Myocyte (in vitro differentiated cells): ENCODE measurements around the gene ZBTB46. TPM values are rescaled to one million over a fixed set of nuclear protein-coding genes. Genes with fewer than 3 reads are reported as not detected.

ENCODE experiments used
- DNase-seq: peaks from one replicate; pipeline ENCODE4 v3.0.0-alpha.2; 2012; ENCODE audit warnings: low read depth
- total RNA-seq: library from RNA; depleted of rRNA; stranded (reverse); fragments of >200 nt; gene quantifications from 2 replicates; pipeline ENCODE4 v1.2.3, GENCODE V29; 2014

ZBTB46 gene
- total RNA-seq, 1 donor from 2014 or later = 19.6 TPM

- no peak for DNase-seq
Measured at GRCh38 chr20:63768591-63769515, 62.2 kb downstream of the ZBTB46 start.

GRCh38 chr20:63767886-63768285 lies 63.2 kb downstream of the ZBTB46 start:
- DNase-seq = no peak

GRCh38 chr20:63767456-63767855 lies 63.6 kb downstream of the ZBTB46 start:
- no peak for DNase-seq

GRCh38 chr20:63766695-63767426 lies 64.2 kb downstream of the ZBTB46 start:
- no peak for DNase-seq

GRCh38 chr20:63765902-63766301 lies 65.2 kb downstream of the ZBTB46 start:
- no peak for DNase-seq

DNA sequence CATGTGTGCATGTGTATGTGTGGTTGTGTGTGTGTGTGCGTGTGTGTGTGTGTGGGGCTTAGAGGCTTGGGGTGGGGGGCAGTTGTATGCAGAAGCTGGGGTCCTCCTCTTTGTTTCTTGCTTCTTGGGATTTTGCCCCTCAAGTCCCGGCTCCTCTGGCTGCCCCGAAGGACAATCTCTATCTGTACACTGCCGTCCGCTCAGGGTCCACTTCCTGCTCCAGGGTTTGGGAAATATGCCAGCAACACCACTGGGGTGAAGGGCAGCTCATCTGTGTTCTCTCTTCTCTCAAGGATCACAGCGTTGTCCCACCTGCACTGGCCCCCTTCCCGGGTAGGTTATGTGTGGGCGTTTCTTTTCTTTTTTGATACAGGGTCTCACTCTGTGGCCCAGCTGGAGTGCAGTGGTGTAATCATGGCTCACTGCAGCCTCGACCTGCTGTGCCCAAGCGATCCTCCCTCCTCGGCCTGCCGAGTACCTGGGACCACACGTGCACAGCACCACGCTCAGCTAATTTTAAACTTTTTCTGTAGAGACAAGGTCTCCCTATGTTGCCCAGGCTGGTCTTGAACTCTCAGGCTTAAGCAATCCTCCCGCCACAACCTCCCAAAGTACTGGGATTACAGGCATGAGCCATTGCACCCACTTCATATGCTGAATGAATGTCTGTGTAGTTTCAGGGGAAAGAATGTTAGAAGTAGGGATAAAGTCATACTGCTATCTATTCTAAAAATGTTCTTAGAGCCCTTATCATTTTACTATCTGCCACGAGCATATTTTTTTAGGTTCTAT lies 65.8 kb downstream of the ZBTB46 start:
- DNase-seq = no peak

DNA sequence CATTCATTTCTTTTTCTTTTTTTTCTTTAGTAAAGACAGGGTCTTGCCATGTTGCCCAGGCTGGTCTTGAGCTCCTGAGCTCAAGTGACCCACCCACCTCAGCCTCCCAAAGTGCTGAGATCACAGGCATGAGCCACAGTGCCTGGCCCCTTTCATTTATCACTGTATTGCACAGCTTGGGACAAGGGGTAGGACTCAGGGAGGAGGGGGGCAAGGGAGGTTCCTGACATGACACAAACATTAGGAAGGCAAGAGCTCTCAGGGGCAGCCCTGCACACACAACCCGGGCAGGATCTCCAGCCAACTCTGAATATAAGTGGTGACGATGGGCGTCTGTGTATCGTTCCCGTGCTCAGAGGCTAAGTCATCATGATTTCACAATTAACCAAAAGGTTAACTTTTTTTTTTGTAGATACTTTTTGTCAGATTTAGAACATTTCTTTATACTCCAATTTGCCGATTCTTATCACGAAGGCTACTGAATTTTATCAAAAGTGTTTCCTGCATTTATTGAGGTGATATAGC lies 71.6 kb downstream of the ZBTB46 start:
- DNase-seq = no peak

DNA sequence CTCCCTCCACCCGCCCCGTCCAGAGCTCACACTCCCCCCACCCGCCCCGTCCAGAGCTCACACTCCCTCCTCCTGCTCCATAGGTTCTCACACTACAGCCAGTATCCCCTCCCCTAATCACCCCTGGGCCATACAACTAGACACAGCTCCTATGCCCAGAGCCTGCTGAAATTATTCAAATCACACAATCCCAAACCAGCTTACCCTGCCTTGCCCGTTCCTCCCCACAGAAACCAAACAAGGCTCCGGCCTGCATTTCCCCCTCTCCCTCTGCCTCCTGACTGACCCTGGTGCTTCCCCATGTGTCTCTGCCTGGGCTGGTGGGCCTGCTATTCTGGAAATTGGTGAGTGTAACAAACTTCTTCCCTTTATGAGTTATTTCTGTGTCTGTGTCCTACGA lies 72.9 kb downstream of the ZBTB46 start:
- DNase-seq = no peak

DNA sequence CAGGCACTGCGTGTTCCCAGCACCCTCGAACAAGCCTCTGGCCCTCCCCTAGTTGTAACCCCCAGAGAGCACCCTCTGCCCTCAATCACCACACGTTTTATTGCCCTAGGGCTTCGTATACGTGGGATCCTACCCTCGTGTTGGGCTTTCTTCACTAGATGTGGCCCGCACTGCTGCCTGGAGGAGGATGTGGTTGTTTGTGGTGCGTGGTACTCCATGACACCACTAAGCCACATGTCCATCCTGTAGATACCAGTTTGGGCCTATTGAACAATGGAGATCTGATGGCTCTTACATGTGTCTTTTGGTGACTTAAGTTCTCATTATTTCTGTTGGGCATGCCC lies 74.4 kb downstream of the ZBTB46 start:
- DNase-seq = no peak

- no peak for DNase-seq
Measured at GRCh38 chr20:63755933-63756647, 75.0 kb downstream of the ZBTB46 start.

DNA sequence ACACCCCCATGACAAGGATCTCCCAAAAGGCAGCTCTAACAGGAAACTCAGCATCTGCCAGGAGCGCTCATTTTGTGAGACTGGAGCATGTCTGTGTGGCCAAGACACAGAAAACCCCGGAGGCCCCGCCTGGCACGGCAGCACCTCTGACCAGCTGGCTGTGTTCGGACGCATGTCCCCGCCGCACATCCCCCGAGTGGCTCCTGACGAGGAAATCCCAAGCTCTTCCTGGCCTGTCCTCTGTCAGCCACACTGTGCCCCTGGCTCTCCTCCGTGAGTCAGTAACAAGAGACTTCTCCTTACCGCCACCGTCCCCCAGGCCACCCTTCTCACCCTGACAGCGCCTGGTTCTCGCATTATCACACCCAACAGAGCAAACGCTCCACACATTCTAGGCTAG lies 77.1 kb downstream of the ZBTB46 start:
- no peak for DNase-seq

DNA sequence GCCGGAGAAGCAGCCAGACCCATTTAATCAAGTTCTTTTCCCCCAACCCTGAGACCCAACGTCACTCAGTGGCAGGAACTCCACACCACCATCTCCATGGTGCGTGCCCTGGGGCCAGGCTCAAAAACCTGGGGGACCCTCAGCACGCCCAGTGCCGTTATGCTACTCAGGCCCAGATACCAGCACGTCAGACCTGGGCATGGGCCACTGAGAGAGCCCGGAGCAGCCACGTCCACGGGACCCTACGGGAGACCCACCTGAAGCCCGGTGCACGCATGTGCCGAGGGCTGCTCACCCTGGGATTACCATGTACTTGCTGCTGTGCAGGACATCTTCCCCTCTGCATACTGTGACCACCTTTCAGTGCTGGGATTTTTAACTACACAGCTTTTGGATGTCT lies 77.7 kb downstream of the ZBTB46 start:
- no peak for DNase-seq

GRCh38 chr20:63752411-63753101 lies 78.5 kb downstream of the ZBTB46 start:
- no peak for DNase-seq

GRCh38 chr20:63751471-63752271 lies 79.4 kb downstream of the ZBTB46 start:
- DNase-seq = no peak

DNA sequence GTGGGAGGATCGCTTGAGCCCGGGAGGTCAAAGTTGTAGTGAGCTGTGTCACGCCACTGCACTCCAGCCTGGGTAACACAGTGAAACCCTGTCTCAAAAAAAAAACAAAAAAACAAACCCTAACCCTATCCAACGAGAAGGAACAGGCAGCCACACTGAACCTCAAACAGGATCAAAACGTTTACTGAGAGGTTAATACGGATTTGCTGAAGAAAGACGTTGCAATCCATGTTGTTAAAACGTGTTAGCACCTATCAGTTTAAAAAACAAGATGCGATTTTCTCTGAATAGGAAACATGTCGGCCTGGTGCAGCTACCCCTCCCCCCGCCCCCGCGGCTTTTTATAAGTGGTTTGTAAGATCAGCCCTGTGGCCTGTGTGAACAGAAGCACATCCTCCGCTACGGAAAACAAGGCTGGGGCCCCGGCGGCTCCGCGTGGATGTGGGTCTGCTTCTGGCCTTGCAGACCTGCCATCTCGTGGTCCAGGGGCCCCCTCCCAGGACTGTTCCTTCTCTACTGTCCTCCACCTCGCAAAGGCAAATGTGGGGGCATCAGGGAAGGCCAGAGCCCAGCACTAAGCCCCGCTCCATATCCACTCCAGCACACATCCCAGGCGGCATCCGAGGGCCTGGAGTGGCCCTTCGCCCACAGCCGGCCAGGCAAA lies 80.1 kb downstream of the ZBTB46 start:
- no peak for DNase-seq

DNA sequence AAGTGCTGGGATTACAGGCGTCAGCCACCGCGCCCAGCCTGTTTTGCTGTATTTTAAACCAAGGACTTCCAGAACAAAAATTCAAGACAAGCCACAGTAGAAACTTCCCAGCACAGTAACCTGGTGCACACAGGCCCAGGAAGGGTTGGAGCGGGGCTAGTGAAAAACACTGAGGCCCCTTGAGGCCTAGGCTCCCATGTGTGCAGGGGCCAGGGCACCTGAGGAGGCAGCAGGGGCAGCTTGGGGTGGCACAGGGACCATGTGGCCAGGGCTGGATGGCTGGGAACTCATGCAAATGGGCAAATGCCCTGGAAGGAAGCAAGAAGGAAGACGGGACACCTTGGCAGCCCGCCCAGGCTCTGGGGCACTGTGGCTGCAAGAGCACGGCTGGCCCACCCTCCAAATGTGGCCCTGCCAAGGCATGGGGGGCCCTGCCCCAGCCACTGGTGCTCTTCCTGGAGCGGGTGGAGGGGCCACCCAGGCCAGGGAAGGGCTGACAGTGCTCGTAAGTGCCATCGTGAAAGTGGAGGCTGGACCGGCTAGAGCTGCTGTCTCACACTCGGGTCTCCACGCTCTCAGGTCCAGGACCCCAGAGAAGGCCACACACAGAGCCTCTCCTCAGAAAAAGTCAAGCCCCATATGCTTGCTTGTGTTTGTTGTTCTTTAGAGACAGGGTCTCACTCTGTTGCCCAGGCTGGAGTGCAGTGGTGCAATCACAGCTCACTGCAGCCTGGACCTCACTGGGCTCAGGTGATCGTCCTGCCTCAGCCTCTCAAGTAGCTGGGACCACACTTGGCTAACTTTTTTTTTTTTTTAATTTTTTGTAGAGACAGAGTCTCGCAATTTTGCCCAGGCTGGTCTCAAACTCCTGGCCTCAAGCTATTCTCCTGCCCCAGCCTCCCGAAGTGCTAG lies 81.2 kb downstream of the ZBTB46 start:
- DNase-seq = no peak

- DNase-seq = no peak
Measured at GRCh38 chr20:63748934-63749270, 82.2 kb downstream of the ZBTB46 start.
